ENCODE measurements around the gene BRD7. TPM values are rescaled to one million over a fixed set of nuclear protein-coding genes. Genes with fewer than 3 reads are reported as not detected.

The BRD7 gene
- total and polyA plus RNA-seq, 11 donors: 29.8 to 49.7 (median 43.7) TPM

DNA sequence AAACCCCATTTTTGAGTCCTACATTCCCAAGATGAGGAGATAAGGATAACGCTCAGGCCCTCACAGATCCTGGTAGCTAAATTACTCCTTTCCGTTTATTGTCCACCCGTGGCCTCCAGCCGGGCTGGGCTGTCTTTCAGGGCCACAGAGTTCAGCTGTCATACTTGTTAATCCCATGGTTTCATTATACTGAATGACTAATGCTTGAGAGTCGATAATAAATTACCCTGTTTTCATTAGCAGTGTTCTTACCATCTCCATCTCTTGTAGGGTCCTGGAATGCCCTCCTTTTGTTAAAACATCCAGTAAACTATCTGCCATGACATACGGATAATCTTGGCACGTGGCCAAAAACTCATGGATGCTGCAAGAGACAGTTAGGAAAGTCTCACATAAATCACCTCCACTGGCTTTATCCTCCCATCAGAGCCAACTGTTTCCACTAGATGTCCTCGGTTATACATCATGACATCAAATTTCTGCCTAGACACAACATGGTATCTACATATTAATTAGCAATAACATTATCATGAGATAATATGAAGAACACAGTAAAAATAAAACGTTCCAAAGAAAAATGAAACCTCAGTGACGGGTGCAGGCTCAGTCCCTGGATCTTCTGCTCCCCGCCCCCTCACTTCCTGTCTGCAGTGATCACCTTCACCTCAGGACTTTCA is 45.3 kb downstream of the BRD7 start:
- DNase-seq (peak in 1 of 5 donors; percentile 9), ATAC-seq (no peak)
- peaks cover 0 to 8% (median 0%) of the 10 kb centered on the region in 12 donors for H3K4me1 ChIP-seq
- no peak overlapping the region for H3K4me3 ChIP-seq
- H3K27ac ChIP-seq: no peak overlapping the region
- WGBS, 4 donors: 76 to 79% (median 77%) methylated on average over 11 of the region's 11 CpGs
- intact Hi-C loops (cut with DNase I): no loop called here
- TF ChIP-seq CTCF (IDR thresholded peaks at IDR 0.05): no peak
- TF ChIP-seq POLR2A (IDR thresholded peaks at IDR 0.05): no peak
- no peaks in the 10 kb centered on the region for H3K27me3 ChIP-seq
- H3K36me3 ChIP-seq: peaks cover 0 to 100% (median 97%) of the 10 kb centered on the region in 9 donors
- no peaks in the 10 kb centered on the region for H3K9me3 ChIP-seq

- intact Hi-C loops (cut with DNase I): no loop called here
- Histone ChIP-seq H3K4me3 (no peak overlapping the region), H3K4me1 (peaks cover 0 to 4% (median 0%) of the 10 kb centered on the region in 12 donors), H3K9me3 (no peaks in the 10 kb centered on the region), H3K27me3 (no peaks in the 10 kb centered on the region), H3K36me3 (peaks cover 0 to 100% (median 98%) of the 10 kb centered on the region in 9 donors), H3K27ac (no peak overlapping the region)
- TF ChIP-seq POLR2A (IDR thresholded peaks at IDR 0.05) (no peak), CTCF (IDR thresholded peaks at IDR 0.05) (no peak)
- ATAC-seq: no peak
- WGBS, 4 donors: 81 to 91% (median 84%) methylated on average over 1 of the region's 1 CpG
- DNase-seq: no peak
Measured at GRCh38 chr16:50322333-50322732, 46.5 kb downstream of the BRD7 start.

DNA sequence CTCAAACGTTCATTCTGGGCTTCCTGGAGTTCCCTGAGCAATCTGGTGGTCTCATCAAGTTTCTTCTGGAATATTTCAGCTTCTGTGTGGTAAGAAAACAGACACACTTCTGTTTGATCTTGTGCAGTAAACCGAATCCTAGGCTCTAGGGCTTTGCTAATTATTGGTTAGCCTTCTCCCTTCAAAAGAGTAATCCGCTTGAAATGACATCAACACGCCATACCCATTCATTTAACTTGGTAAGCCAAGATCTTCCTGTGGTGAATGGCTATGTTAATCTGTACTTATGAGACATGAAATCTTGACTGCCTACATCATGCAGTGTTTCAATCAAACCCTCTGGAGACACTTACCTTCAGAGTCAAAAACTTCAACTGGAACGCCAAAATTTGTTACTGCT is 48.5 kb downstream of the BRD7 start:
- DNase-seq: no peak
- Histone ChIP-seq H3K4me1 (peaks cover 0 to 7% (median 0%) of the 10 kb centered on the region in 12 donors), H3K4me3 (no peak overlapping the region), H3K9me3 (no peaks in the 10 kb centered on the region), H3K27ac (no peak overlapping the region), H3K27me3 (no peaks in the 10 kb centered on the region), H3K36me3 (peaks cover 0 to 100% (median 100%) of the 10 kb centered on the region in 9 donors)
- intact Hi-C loops (cut with DNase I): no loop called here
- ATAC-seq: no peak
- no peak for TF ChIP-seq POLR2A (IDR thresholded peaks at IDR 0.05)
- TF ChIP-seq CTCF (IDR thresholded peaks at IDR 0.05): no peak
- 82 to 85% (median 83%) methylated on average over 5 of the region's 5 CpGs for WGBS, 4 donors

GRCh38 chr16:50318796-50319578 is 49.8 kb downstream of the BRD7 start:
- H3K27ac ChIP-seq: no peak overlapping the region
- DNase-seq: no peak
- WGBS, 4 donors: 93 to 95% (median 94%) methylated on average over 9 of the region's 9 CpGs
- no peaks in the 10 kb centered on the region for H3K27me3 ChIP-seq
- no peak overlapping the region for H3K4me3 ChIP-seq
- ATAC-seq: no peak
- peaks cover 0 to 100% (median 98%) of the 10 kb centered on the region in 9 donors for H3K36me3 ChIP-seq
- H3K4me1 ChIP-seq: peaks cover 0 to 15% (median under 1%) of the 10 kb centered on the region in 12 donors
- intact Hi-C loops (cut with DNase I): loop anchor here in 1 of 10 donors (10.0 kb wide), 1 partner anchor 54 kb away; the partner anchor contains the start of gene ADCY7
- H3K9me3 ChIP-seq: no peaks in the 10 kb centered on the region
- TF ChIP-seq POLR2A (IDR thresholded peaks at IDR 0.05) (no peak), CTCF (IDR thresholded peaks at IDR 0.05) (no peak)

All from heart left ventricle (tissue), 16 donors.